ENCODE results near the gene HLA-C. TPM values are rescaled to one million over a fixed set of nuclear protein-coding genes. Genes with fewer than 3 reads are reported as not detected.
"Not testable (repeated sequence)": the region's sequence is repeated elsewhere in the genome, so short reads cannot be mapped to it uniquely, and the experiment has no call there.

Gene HLA-C
- total and polyA plus RNA-seq, 7 donors: 129 to 907 (median 349) TPM

- Histone ChIP-seq H3K27ac (no peak overlapping the region), H3K4me1 (no peaks in the 10 kb centered on the region), H3K4me3 (no peak overlapping the region), H3K27me3 (peaks cover 0 to 7% (median 0%) of the 10 kb centered on the region in 3 donors), H3K9me3 (no peaks in the 10 kb centered on the region), H3K36me3 (no peaks in the 10 kb centered on the region)
- no peak for TF ChIP-seq POLR2A (IDR thresholded peaks at IDR 0.05)
- no peak for TF ChIP-seq EP300 (IDR thresholded peaks at IDR 0.05)
- no peak for TF ChIP-seq CTCF (IDR thresholded peaks at IDR 0.05)
- 32 to 86% methylated on average over 1 to 2 of the region's 5 CpGs for WGBS, 2 donors
- DNase-seq: no peak
- intact Hi-C loops (cut with DNase I): loop anchor here (5.0 kb wide), 1 partner anchor 281 kb away; no protein-coding TSS in a partner anchor
These were observed 28.4 kb downstream of the HLA-C start for GRCh38 chr6:31243508-31243907.

DNA sequence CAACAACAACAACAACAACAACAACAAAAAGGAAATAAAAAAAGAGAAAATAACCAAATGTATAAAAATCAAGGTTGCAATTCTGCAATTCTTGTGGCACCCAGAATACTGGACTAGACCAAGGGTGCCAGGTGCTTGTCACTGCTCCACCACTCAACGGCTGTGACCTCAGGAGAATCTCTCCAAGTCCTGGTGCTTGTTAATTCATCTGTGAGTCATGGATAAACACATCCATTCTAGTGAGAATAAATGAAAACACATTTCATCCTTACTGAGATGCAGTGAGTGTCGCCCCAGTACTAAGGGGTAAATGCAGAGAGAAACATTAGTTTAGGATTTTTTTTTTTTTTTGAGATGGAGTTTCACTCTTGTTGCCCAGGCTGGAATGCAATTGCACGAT lies 32.0 kb downstream of the HLA-C start:
- Histone ChIP-seq H3K27me3 (peaks cover 0 to 3% (median 0%) of the 10 kb centered on the region in 3 donors), H3K27ac (no peak overlapping the region), H3K36me3 (no peaks in the 10 kb centered on the region), H3K9me3 (no peaks in the 10 kb centered on the region), H3K4me1 (no peaks in the 10 kb centered on the region), H3K4me3 (no peak overlapping the region)
- DNase-seq: no peak
- WGBS, 2 donors: 29 to 30% methylated on average over 3 of the region's 3 CpGs
- no peak for TF ChIP-seq POLR2A (IDR thresholded peaks at IDR 0.05)
- intact Hi-C loops (cut with DNase I): loop anchor here (5.0 kb wide), 1 partner anchor 278 kb away; no protein-coding TSS in a partner anchor

DNA sequence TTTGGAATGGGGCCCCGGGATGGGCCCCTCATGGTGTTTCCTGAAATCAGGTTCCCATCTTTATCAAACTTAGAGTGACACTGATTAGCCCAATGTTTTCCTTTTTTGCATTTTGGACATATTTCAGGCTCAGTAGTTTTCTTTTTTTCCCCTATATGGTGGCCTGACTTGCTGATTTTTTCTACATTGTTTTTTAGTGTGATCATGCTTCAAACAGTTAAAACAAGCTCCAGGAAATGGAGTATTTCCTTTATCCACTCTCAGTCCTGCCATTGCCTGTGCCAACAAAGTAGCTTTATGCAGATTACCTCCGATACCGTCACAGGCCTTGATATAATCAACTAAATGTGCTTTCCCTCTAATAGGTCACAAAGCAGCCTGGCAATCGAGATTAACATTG lies 37.8 kb downstream of the HLA-C start:
- H3K36me3 ChIP-seq; DNase-seq; H3K4me1 ChIP-seq; intact Hi-C loops (cut with DNase I); H3K4me3 ChIP-seq; H3K9me3 ChIP-seq; H3K27ac ChIP-seq; H3K27me3 ChIP-seq: not testable (repeated sequence)
- WGBS, 2 donors: 34 to 45% methylated on average over 4 of the region's 4 CpGs

- H3K36me3 ChIP-seq: no peaks in the 10 kb centered on the region
- 39 to 63% methylated on average over 6 of the region's 6 CpGs for WGBS, 2 donors
- H3K4me3 ChIP-seq: no peak overlapping the region
- H3K27me3 ChIP-seq: no peaks in the 10 kb centered on the region
- intact Hi-C loops (cut with DNase I): no loop called here
- H3K9me3 ChIP-seq: no peaks in the 10 kb centered on the region
- H3K27ac ChIP-seq: no peak overlapping the region
- no peaks in the 10 kb centered on the region for H3K4me1 ChIP-seq
- TF ChIP-seq CTCF (IDR thresholded peaks at IDR 0.05) (no peak), EP300 (IDR thresholded peaks at IDR 0.05) (no peak), POLR2A (IDR thresholded peaks at IDR 0.05) (no peak), POLR2AphosphoS5 (IDR thresholded peaks at IDR 0.05) (no peak)
- DNase-seq: no peak
These were observed 43.4 kb downstream of the HLA-C start for GRCh38 chr6:31228476-31228875.

- H3K4me1 ChIP-seq: no peaks in the 10 kb centered on the region
- DNase-seq: no peak
- H3K27ac ChIP-seq: no peak overlapping the region
- no peaks in the 10 kb centered on the region for H3K36me3 ChIP-seq
- no peak overlapping the region for H3K4me3 ChIP-seq
- H3K9me3 ChIP-seq: no peaks in the 10 kb centered on the region
- intact Hi-C loops (cut with DNase I): no loop called here
- TF ChIP-seq EP300 (IDR thresholded peaks at IDR 0.05): no peak
- no peak for TF ChIP-seq POLR2AphosphoS5 (IDR thresholded peaks at IDR 0.05)
- no peak for TF ChIP-seq POLR2A (IDR thresholded peaks at IDR 0.05)
- TF ChIP-seq CTCF (IDR thresholded peaks at IDR 0.05): no peak
- WGBS, 2 donors: 81 to 87% methylated on average over 7 of the region's 7 CpGs
- no peaks in the 10 kb centered on the region for H3K27me3 ChIP-seq
These were observed 44.7 kb downstream of the HLA-C start for GRCh38 chr6:31227143-31227542.

DNA sequence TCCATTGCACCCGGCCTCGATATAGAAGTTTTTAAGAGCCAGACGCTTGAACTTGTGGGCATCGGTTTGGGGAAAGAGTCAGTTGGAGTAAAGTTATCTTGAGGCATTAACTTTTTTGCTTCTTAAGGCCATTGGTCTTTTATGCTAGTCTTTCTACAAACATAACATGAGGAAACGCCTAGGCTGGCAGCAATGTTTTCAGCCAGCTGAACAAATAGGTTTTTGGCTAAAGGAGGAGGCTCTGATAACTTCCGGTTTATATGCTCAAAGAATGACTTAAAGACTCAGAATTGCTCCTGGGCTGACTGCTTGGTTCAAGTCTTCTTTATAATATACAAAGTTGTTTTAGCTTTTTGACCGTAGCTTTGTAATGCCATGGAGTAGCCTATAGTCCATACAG lies 46.2 kb downstream of the HLA-C start:
- H3K27ac ChIP-seq: no peak overlapping the region
- no peaks in the 10 kb centered on the region for H3K4me1 ChIP-seq
- WGBS, 2 donors: 14 to 66% methylated on average over 7 of the region's 7 CpGs
- TF ChIP-seq EP300 (IDR thresholded peaks at IDR 0.05): no peak
- no peak for TF ChIP-seq CTCF (IDR thresholded peaks at IDR 0.05)
- H3K9me3 ChIP-seq: no peaks in the 10 kb centered on the region
- no peak for DNase-seq
- no peak overlapping the region for H3K4me3 ChIP-seq
- intact Hi-C loops (cut with DNase I): no loop called here
- H3K27me3 ChIP-seq: no peaks in the 10 kb centered on the region
- H3K36me3 ChIP-seq: no peaks in the 10 kb centered on the region

Measured in sigmoid colon (tissue), 7 donors.